HCT116 (cell line): ENCODE measurements around the gene TMEM132E.

Experiments
- CTCF ChIP-seq, 3 experiments: fragments of 200-600 bp in 1 of 3; sonication (generic) in 1 of 3; IDR thresholded peaks in 2 of 3; conservative IDR thresholded peaks in 1 of 3; 2 replicates each; pipeline ENCODE4 v1.5.1; 2012 to 2017; ENCODE audit warnings: low read depth in 2 of 3, low read length in 2 of 3, antibody characterized with exemption in 1 of 3, borderline replicate concordance in 1 of 3, control low read depth in 1 of 3, mild to moderate bottlenecking in 1 of 3, mixed read lengths in 1 of 3, mixed run types in 1 of 3, moderate library complexity in 1 of 3; ENCODE audit not compliant: insufficient read depth in 1 of 3
- EGR1 ChIP-seq: IDR thresholded peaks from 2 replicates; pipeline ENCODE4 v1.6.1; 2012; ENCODE audit warnings: low read depth
- EZH2 ChIP-seq: fragments of 200-600 bp; sonication (generic); IDR thresholded peaks from 2 replicates; pipeline ENCODE4 v1.6.1; 2017; ENCODE audit warnings: antibody characterized with exemption, mixed run types
- JUND ChIP-seq: IDR thresholded peaks from 2 replicates; pipeline ENCODE4 v1.6.1; 2012
- POLR2A ChIP-seq: IDR thresholded peaks from 2 replicates; pipeline ENCODE4 v1.7.0; 2011; ENCODE audit warnings: borderline replicate concordance; ENCODE audit not compliant: insufficient read depth, insufficient read length; ENCODE audit errors: extremely low read depth
- POLR2AphosphoS5 ChIP-seq: IDR thresholded peaks from 2 replicates; pipeline ENCODE4 v1.6.1; 2011; ENCODE audit warnings: mild to moderate bottlenecking, low read depth, low read length, moderate library complexity
- RAD21 ChIP-seq: IDR thresholded peaks from 2 replicates; pipeline ENCODE4 v1.6.1; 2012; ENCODE audit warnings: low read depth, mild to moderate bottlenecking
- SP1 ChIP-seq: IDR thresholded peaks from 2 replicates; pipeline ENCODE4 v1.6.1; 2012; ENCODE audit warnings: low read depth
- TCF7L2 ChIP-seq: IDR thresholded peaks from 2 replicates; pipeline ENCODE4 v1.7.0; 2011; ENCODE audit warnings: borderline replicate concordance, inconsistent platforms; ENCODE audit not compliant: insufficient read depth, insufficient read length; ENCODE audit errors: extremely low read depth
- YY1 ChIP-seq: IDR thresholded peaks from 2 replicates; pipeline ENCODE4 v1.6.1; 2011; ENCODE audit warnings: low read length, low read depth, moderate library complexity, mild to moderate bottlenecking; ENCODE audit not compliant: insufficient replicate concordance; ENCODE audit errors: extremely low read depth
- TF ChIP-seq, protein P1 (sequence below): IDR thresholded peaks from 2 replicates; pipeline ENCODE4 v1.6.1; 2012

- TF ChIP-seq POLR2A (no peak), EZH2 (no peak), CTCF (IDR thresholded peaks at IDR 0.05 in 2 of 3, conservative IDR thresholded peaks at IDR 0.05 in 1 of 3; ENCODE audit: borderline replicate concordance in 1 of 3, insufficient read depth in 1 of 3, low read depth in 2 of 3, low read length in 2 of 3) (no peak), YY1 (no peak), RAD21 (no peak), POLR2AphosphoS5 (no peak), TCF7L2 (no peak), SP1 (no peak), EGR1 (no peak), JUND (no peak)
- TF ChIP-seq, protein P1, sequence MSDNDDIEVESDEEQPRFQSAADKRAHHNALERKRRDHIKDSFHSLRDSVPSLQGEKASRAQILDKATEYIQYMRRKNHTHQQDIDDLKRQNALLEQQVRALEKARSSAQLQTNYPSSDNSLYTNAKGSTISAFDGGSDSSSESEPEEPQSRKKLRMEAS, result no peak
Measured at GRCh38 chr17:34658811-34659560, 79.6 kb downstream of the TMEM132E start.
